Measurements from ENCODE around the gene DIP2A. TPM values are rescaled to one million over a fixed set of nuclear protein-coding genes. Genes with fewer than 3 reads are reported as not detected.

DIP2A gene
- total RNA-seq, 1 experiment from 2014 or later: 22.9 TPM

DNA sequence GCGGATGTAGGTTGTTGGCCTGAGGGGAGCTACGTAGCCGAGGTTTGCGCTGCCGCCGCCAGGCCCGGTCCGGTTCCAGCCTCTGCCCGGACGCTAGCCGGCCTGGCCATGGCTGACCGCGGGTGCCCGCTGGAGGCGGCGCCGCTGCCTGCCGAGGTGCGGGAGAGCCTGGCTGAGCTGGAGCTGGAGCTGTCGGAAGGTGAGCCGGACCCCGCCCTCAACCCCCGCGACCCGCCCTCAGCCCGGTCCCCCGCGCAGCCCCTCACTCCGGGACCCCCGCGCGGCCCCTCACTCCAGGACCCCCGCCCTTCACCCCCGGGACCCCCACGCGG, 299 bp downstream of the DIP2A start:
- intact Hi-C loops (cut with micrococcal nuclease; ENCODE audit: unreplicated experiment) (no loop called here), in situ Hi-C loops (cut with HindIII; ENCODE audit: low pct_unique_long_range_greater_than_20kb, low sequenced_read_pairs) (no loop called here)
- ChIA-PET POLR2A (no interaction called here), CTCF (no interaction called here)
- TF ChIP-seq SIN3A (IDR thresholded peaks at IDR 0.05; ENCODE audit: borderline replicate concordance, insufficient read depth, low read depth, low read length) (peak; percentile 65; the same call in 1 of the 2 replicates), REST (IDR thresholded peaks at IDR 0.05; ENCODE audit: insufficient read depth in 1 of 2, low read depth in 2 of 2, low read length in 1 of 2) (no peak)
- peaks cover 9% of the 10 kb centered on the region; the same call in 1 of the 2 replicates for H3K36me3 ChIP-seq (ENCODE audit: control insufficient read depth, insufficient read depth, low read length)
- no peak for DNase-seq (ENCODE audit: low read depth, low spot score)
- H3K27ac ChIP-seq (ENCODE audit: low read length): no peak overlapping the region; the same call in 1 of the 2 replicates
- peak overlapping the region; percentile 75 to 91 for H3K4me3 ChIP-seq (ENCODE audit: low read depth in 2 of 2, low read length in 2 of 2)
- H3K9me3 ChIP-seq (ENCODE audit: control insufficient read depth, insufficient read depth, low read depth, low read length): no peaks in the 10 kb centered on the region
- peaks cover 3% of the 10 kb centered on the region; the same call in 1 of the 2 replicates for H3K4me1 ChIP-seq (ENCODE audit: control insufficient read depth, insufficient read depth, low read length)
- peak; percentile 73 for ATAC-seq
- no TSS peak for BruUV-seq (replicated peaks)
- no peaks in the 10 kb centered on the region for H3K27me3 ChIP-seq (ENCODE audit: control insufficient read depth, insufficient read depth, low read length)

GRCh38 chr21:46459356-46460112, 843 bp downstream of the DIP2A start:
- TF ChIP-seq, protein P1, sequence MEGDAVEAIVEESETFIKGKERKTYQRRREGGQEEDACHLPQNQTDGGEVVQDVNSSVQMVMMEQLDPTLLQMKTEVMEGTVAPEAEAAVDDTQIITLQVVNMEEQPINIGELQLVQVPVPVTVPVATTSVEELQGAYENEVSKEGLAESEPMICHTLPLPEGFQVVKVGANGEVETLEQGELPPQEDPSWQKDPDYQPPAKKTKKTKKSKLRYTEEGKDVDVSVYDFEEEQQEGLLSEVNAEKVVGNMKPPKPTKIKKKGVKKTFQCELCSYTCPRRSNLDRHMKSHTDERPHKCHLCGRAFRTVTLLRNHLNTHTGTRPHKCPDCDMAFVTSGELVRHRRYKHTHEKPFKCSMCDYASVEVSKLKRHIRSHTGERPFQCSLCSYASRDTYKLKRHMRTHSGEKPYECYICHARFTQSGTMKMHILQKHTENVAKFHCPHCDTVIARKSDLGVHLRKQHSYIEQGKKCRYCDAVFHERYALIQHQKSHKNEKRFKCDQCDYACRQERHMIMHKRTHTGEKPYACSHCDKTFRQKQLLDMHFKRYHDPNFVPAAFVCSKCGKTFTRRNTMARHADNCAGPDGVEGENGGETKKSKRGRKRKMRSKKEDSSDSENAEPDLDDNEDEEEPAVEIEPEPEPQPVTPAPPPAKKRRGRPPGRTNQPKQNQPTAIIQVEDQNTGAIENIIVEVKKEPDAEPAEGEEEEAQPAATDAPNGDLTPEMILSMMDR (IDR thresholded peaks at IDR 0.05): no peak
- TF ChIP-seq SIN3A (IDR thresholded peaks at IDR 0.05; ENCODE audit: borderline replicate concordance, insufficient read depth, low read depth, low read length) (no peak), REST (IDR thresholded peaks at IDR 0.05; ENCODE audit: insufficient read depth in 1 of 2, low read depth in 2 of 2, low read length in 1 of 2) (no peak), POLR2AphosphoS5 (IDR thresholded peaks at IDR 0.05; ENCODE audit: low read depth, low read length) (no peak), TCF7L2 (IDR thresholded peaks at IDR 0.05; ENCODE audit: low read depth, low read length) (no peak)
- ATAC-seq: no peak
- BruUV-seq (replicated peaks): no TSS peak
- H3K27me3 ChIP-seq (ENCODE audit: control insufficient read depth, insufficient read depth, low read length): no peaks in the 10 kb centered on the region
- H3K4me3 ChIP-seq (ENCODE audit: low read depth in 2 of 2, low read length in 2 of 2): peak overlapping the region; percentile 75 to 91
- H3K4me1 ChIP-seq (ENCODE audit: control insufficient read depth, insufficient read depth, low read length): peaks cover 3% of the 10 kb centered on the region; the same call in 1 of the 2 replicates
- peak overlapping the region; percentile 72 for H3K27ac ChIP-seq (ENCODE audit: low read length)
- POLR2A ChIA-PET: no interaction called here
- CTCF ChIA-PET: no interaction called here
- in situ Hi-C loops (cut with HindIII; ENCODE audit: low pct_unique_long_range_greater_than_20kb, low sequenced_read_pairs): no loop called here
- no peaks in the 10 kb centered on the region for H3K9me3 ChIP-seq (ENCODE audit: control insufficient read depth, insufficient read depth, low read depth, low read length)
- DNase-seq (ENCODE audit: low read depth, low spot score): no peak
- intact Hi-C loops (cut with micrococcal nuclease; ENCODE audit: unreplicated experiment): no loop called here
- peaks cover 9% of the 10 kb centered on the region; the same call in 1 of the 2 replicates for H3K36me3 ChIP-seq (ENCODE audit: control insufficient read depth, insufficient read depth, low read length)
